NCI-H1436 treated with DMSO at 0.1 percent for 48 hours (cell line): Measurements from ENCODE around the gene AOC2.
"Not testable (repeated sequence)": the region's sequence is repeated elsewhere in the genome, so short reads cannot be mapped to it uniquely, and the experiment has no call there.

Experiments used
- DNase-seq: peaks from one replicate; lab custom pipeline; 2025; lab: John Stamatoyannopoulos, UW

Gene AOC2

DNA sequence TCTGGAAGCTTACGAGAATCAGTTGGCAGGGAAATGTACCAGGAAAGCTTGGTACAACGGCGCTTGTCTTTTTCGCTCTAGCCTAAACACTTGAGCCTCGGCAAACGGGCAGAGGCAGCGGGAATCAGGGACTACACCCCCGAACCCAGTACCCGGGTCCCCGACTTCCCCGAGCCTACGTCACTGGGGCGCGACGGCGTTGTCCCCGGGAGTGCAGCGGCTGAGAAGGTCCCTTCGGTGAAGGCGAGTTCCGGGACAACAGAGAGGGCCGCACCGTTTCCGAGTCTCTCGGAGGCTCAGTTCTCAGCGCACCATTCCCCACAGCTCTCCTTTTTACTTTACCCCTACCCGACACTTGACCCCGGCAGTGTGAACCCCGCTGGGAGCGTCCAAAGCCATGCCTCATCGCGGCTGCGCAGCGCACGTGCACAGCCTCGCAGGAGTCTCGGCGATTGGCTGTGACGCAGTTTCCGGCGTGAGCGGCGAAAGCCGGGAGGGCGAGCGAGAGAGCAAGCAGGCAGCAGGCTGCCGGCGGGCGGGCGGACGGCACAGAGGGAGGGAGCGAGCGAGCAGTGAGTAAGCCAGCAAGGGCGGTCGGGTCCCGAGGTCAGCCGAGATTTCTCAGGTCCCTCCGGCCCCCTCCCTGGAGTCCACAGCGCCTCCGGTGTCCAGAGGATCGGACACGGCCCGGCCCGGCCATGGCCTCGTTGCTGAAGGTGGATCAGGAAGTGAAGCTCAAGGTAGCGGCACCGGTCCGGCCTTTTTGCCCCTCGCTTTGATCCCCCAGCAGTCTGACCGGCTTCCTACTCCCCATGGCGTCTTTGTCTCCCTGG, 11.2 kb upstream of the AOC2 start, which contains the start of gene PSME3:
Gene PSME3 (plus strand): TSS at position 464 of the 833 bp plus-strand sequence. CDS start 235 bp downstream, at position 699.
- DNase-seq, result peak; percentile 77

DNA sequence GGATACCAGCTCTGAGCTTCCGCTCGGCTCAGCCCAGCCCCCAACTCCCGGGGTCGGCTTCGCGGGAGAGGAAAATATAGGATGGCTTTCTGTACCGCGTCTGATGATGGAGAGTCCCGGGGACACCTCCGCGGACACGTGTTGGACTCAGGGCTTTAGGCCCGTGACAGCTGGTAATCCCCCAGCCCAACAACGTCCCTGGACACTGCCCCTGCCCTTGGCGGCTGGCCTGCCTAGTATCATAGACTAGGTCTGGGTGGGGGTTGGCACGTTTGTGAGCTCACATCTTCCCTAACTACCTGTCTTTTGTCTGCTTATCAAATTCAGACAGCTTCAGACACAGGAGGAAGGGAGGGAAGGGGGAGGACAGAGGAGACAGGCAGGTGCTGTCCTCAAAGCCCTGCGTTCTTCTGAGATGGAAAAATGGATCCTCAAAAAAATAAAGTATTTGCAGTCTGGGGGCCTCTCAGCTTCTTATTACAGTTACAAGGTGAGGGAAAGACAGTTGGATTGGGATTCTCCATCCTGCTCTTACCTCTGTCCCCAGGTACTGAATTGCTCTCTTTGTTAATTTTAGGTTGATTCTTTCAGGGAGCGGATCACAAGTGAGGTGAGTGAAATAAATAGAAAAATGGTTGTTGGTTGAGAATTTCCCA, 10.5 kb upstream of the AOC2 start:
- DNase-seq, result no peak

DNA sequence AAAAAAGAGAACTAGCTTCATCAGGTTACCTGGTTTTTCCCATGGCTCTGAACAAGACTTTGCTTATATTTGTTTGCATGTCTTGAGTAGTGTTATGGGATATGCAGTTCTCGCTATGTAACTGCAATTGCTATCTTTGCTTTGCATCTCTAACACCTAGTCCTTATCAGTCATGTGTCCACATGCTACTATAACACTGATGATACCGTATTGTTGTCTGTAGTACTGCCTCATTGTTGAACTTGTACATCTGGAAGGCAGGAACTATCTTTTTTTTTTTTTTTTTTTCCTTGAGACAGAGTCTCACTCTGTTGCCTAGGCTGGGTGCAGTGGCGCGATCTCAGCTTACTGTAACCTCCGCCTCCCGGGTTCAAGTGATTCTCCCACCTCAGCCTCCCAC, 8.6 kb upstream of the AOC2 start:
- DNase-seq, result no peak

DNA sequence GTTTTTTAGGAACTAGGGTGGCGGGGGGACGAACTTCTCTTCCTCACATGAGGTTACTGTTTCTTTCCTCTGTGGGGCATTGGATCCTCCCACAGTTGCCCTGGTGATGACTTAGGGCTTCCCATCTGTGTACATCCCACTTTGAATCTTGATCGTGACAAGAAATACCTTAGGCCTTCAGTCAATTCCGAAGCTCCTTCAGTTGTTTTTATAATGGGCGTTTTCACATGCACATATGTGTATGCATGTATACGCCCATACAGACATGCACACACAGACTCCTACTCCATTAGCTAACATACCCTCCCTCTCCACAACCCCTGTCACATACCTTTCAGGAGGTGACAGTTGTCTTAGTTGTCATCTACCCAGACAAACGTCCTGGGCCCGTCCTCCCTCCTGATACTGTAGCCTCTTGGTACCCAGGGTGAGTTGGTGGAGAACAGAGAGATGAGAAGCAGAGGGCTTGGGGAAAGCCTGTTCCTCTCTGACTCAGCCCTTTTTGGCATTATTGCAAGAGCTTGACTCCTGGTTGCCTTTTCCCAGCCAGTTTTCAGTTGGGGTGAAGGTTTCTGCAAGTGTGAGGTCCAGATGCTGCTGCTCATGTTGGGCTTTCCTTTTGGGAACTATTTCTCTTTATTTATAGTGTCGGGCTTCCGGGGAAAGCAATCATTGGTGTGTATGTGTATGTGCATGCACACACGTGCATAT, 2.2 kb upstream of the AOC2 start:
- no peak for DNase-seq

DNA sequence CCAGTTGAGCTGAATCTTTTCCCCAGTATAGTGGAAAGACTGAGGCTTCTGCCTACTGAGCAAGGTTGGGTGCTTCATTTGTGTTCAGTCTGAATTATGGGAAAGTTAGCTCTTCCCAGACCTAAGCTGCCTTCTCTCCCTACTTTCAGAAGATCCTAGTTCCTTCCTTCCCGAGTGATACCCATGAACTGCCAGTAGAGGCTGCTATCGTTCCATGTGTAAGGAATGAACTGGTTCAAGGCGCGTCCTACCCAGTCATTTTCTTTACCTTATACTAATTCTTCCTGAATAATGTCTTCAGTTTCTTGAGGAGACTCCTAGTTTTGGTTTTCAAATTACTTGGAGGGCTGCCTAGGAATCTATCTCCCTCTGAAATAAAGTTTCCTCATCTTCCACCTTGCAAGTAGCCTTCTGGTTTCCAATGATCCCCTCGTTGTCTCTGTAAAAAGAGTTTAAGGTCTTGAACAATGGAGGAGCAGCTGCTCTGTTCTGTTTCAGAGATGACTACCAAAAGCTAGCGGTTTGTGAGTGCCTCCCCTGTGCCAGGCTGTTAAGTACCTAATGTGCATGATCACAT, 934 bp upstream of the AOC2 start:
- DNase-seq, result peak; percentile 12

DNA sequence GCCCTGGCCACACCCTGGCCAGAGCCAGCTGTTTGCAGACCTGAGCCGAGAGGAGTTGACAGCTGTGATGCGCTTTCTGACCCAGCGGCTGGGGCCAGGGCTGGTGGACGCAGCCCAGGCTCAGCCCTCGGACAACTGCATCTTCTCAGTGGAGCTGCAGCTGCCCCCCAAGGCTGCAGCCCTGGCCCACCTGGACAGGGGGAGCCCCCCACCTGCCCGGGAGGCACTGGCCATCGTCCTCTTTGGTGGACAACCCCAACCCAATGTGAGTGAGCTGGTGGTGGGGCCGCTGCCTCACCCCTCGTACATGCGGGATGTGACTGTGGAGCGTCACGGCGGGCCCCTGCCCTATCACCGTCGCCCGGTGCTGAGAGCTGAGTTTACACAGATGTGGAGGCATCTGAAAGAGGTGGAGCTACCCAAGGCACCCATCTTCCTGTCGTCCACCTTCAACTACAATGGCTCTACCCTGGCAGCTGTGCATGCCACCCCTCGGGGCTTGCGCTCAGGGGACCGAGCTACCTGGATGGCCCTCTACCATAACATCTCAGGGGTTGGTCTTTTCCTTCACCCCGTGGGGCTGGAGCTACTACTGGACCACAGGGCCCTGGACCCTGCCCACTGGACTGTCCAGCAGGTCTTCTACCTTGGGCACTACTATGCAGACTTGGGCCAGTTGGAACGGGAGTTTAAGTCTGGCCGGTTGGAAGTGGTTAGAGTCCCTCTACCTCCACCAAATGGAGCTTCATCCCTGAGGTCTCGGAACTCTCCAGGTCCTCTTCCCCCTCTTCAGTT, 578 bp downstream of the AOC2 start:
- DNase-seq, result no peak

DNA sequence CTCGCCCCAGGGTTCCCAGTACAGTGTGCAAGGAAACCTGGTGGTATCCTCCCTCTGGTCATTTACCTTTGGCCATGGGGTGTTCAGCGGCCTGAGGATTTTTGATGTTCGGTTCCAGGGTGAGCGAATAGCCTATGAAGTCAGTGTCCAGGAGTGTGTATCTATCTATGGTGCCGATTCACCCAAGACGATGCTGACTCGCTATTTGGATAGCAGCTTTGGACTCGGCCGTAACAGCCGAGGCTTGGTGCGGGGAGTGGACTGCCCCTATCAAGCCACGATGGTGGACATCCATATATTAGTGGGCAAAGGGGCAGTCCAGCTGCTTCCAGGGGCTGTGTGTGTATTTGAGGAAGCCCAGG, 1.2 kb downstream of the AOC2 start:
- no peak for DNase-seq

DNA sequence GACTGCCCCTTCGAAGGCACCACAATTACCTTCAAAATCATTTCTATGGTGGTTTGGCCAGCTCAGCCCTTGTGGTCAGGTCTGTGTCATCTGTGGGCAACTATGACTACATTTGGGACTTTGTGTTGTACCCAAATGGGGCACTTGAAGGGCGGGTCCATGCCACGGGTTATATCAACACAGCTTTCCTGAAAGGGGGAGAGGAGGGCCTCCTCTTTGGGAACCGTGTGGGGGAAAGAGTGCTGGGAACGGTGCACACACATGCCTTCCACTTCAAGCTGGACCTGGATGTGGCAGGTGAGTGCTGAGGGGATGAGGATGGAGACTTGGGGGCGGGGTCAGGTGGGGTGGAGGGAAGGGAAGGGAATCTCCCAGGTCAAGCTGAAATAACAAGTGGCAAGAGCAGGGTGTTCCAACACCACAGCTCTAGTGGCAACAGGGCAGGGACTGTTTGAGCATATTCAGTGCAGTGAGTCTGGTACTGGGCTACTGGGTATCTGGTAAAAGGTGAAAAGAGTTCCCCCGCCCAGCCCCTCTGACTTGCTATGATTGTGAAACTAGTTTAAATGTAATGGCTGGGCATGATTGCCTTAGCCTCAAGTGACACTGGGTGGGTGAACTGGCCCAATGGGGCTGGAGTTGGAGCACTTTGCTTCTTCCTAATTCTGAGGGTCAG, 1.7 kb downstream of the AOC2 start:
- DNase-seq, result no peak

DNA sequence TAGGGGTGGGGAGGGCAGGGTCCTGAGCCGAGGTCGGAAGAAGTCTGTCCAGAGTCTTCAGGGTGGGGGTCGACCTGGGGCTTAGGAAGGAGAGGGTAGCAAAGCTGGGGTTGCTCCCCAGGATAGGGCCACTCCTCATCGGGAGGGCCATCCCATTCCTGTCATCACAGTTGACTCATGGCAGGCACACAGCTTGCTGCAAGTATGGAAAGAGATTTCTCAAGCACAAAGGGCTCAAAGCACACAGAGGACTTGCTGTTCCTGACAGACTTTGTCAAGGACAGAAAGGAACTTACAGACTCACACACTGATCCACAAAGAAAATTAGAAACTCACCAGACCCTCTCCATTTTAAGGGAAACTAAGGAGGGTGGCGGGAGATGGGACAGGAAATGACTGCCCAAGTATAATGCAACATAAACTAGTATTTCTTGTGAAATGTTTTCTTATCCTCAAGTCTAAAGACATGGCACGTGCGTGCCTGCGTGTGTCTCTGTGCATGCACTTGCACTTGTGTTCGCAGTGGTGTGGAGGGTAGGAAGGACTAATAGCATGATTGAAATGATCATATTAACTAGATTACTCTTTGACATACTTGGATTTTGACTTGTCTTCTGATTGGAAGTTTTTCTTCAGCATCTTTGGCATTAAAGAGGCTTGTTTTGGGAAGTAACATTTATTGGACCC, 2.4 kb downstream of the AOC2 start:
- no peak for DNase-seq

DNA sequence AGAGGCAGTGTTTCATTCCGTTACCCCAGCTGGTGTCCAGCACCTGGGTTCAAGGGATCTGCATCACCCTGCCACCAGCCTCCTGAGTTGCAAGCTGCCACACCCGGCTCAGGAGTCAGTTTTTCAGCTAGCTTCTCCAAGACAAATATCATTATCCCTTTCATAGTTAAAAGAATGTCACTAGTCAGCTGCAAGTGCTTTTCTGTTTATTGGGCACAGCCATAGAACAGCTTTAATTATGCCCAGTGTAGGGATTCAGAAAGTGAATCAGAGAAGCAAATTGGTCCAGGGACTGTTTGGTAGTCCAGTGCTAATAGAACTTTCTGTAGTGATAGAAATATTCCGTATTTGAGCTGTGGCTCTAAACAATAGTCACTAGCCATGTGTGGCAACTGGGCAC, 3.7 kb downstream of the AOC2 start:
- DNase-seq, result no peak

DNA sequence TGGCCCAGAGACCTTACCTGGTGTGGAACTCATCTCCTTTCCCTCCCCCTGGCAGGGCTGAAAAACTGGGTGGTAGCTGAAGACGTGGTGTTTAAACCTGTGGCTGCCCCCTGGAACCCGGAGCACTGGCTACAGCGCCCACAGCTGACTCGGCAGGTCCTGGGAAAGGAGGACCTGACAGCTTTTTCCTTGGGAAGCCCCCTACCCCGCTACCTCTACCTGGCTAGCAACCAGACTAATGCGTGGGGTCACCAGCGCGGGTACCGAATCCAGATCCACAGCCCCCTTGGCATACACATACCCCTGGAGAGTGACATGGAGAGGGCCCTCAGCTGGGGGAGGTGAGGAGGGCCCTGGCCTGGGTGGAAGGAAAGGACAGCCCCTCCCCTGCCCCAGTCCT, 4.7 kb downstream of the AOC2 start:
- no peak for DNase-seq

DNA sequence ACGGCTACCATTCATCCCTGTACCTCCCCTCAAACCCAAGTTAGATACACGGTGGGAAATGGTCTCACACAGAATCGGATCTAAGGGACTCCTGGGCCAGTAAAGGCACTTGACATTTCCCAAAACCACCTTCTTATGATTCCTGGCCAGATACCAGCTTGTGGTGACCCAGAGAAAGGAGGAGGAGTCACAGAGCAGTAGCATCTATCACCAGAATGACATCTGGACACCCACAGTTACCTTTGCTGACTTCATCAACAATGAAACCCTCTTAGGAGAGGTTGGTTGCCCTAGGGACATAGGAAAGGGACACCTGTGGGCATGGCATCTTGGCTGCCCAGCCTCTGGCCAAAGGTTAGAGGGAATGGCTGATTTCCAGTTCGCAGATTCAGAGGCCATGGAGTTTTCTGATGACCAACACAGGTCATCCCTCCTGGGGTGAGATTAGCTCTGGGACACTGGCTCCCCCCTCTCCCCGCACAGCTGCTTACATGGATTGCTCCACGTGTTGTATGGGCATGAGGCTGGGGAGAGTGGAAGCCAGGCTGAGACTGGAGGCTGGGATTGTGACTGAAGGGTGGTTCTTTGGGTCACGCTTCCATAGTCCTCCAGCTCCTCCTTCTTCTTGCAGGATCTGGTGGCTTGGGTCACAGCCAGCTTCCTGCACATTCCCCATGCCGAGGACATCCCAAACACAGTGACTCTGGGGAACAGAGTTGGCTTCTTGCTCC, 5.2 kb downstream of the AOC2 start:
- DNase-seq, result no peak

DNA sequence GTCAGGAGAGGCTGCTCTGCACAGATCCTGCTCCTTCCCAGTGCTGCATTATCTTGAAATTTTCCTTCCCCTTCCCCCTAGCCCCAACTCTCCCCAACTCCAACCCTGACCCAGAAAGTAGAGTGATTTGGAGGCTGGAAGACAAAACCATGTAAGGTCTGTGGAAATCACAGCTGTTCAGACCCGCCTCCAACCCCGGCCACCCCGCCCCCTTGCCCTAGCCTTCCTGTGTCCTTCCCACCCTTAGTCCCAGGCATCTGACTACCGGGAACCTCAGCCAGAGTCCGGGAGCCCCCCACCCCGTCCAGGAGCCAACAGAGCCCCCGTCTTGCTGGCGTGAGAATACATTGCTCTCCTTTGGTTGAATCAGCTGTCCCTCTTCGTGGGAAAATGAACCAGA, 6.6 kb downstream of the AOC2 start, which contains the start of gene AOC3:
Gene AOC3 (plus strand): TSS at position 246 of the 400 bp plus-strand sequence. CDS start 145 bp downstream, at position 391.
- no peak for DNase-seq

DNA sequence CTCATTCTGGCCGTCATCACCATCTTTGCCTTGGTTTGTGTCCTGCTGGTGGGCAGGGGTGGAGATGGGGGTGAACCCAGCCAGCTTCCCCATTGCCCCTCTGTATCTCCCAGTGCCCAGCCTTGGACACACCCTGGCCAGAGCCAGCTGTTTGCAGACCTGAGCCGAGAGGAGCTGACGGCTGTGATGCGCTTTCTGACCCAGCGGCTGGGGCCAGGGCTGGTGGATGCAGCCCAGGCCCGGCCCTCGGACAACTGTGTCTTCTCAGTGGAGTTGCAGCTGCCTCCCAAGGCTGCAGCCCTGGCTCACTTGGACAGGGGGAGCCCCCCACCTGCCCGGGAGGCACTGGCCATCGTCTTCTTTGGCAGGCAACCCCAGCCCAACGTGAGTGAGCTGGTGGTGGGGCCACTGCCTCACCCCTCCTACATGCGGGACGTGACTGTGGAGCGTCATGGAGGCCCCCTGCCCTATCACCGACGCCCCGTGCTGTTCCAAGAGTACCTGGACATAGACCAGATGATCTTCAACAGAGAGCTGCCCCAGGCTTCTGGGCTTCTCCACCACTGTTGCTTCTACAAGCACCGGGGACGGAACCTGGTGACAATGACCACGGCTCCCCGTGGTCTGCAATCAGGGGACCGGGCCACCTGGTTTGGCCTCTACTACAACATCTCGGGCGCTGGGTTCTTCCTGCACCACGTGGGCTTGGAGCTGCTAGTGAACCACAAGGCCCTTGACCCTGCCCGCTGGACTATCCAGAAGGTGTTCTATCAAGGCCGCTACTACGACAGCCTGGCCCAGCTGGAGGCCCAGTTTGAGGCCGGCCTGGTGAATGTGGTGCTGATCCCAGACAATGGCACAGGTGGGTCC, 7.2 kb downstream of the AOC2 start:
- DNase-seq, result not testable (repeated sequence)

DNA sequence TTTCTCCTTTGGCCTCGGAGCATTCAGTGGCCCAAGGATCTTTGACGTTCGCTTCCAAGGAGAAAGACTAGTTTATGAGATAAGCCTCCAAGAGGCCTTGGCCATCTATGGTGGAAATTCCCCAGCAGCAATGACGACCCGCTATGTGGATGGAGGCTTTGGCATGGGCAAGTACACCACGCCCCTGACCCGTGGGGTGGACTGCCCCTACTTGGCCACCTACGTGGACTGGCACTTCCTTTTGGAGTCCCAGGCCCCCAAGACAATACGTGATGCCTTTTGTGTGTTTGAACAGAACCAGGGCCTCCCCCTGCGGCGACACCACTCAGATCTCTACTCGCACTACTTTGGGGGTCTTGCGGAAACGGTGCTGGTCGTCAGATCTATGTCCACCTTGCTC, 8.0 kb downstream of the AOC2 start:
- DNase-seq, result no peak

DNA sequence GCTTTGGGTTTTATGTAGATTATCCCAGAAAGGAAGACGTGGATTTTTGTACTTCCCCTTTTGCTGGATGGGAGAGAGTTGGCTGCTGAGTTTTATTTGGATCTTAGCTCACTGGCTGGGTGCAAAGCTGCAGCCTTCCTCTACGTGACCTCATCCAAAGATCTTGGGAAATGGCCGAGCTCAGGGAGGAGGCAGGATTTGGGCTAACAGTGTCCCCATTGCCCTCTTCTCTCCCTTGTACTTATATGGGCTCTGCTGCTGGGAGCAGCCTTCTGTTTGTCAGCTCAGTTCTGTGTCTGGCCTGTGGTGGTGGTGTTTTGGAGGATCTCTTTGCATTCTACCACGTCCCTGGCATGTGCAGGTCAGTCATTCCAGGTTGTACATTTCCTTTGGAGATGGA, 8.6 kb downstream of the AOC2 start:
- DNase-seq, result no peak

DNA sequence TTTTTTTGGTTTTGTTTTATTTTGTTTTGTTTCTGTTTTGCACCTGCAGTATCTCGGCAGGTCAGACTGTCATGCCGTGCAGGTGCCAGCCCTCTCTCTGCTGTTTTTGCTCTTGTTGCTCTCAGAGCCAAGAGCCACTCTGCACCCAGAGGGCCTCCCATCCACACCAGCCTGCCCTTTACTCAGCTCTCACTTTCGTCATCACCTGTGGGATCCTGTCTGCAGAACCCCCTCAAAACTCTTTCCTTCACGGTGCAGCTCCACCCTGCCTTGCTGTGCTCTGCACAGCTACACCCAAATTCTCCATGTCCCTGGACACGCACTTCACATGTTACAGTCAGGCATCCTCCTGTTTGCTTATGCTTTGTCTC, 9.2 kb downstream of the AOC2 start:
- DNase-seq, result no peak

DNA sequence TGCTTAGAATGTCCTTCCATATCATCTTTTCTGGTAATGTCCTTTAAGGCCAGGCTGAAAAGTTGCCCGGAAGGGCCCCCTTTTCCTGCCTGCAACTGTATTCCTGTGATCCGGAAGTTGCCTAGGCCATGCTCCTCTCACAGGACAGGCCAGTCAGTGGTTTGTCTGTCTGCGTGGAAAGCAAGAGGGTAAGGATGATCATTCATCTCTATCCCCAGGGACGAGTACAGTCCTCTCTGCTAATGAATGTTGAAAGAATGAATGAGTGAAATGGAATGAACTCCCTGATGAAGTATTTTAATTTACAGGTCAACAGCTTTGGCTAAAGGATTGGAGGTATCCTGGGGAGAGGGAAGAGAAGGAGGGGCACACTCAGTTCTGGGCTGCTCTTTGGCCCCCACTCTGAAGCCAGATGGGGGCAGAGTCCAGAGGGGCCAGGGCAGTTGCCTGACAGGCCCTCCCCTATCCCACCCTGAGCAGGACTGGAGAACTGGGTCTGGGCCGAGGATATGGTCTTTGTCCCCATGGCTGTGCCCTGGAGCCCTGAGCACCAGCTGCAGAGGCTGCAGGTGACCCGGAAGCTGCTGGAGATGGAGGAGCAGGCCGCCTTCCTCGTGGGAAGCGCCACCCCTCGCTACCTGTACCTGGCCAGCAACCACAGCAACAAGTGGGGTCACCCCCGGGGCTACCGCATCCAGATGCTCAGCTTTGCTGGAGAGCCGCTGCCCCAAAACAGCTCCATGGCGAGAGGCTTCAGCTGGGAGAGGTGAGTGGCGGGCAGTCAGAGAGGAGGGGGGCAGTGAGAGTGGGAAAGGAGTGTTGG, 9.8 kb downstream of the AOC2 start:
- DNase-seq, result no peak
